DMS53 (cell line): ENCODE data around the gene TTYH3.
A peak's percentile ranks its signal among the peaks of the same experiment; 100 is the strongest.
"Not testable (repeated sequence)": the region's sequence is repeated elsewhere in the genome, so short reads cannot be mapped to it uniquely, and the experiment has no call there.

Experiments used
- DNase-seq: peaks from one replicate; lab custom pipeline; 2025; lab: John Stamatoyannopoulos, UW

TTYH3 gene, protein sequence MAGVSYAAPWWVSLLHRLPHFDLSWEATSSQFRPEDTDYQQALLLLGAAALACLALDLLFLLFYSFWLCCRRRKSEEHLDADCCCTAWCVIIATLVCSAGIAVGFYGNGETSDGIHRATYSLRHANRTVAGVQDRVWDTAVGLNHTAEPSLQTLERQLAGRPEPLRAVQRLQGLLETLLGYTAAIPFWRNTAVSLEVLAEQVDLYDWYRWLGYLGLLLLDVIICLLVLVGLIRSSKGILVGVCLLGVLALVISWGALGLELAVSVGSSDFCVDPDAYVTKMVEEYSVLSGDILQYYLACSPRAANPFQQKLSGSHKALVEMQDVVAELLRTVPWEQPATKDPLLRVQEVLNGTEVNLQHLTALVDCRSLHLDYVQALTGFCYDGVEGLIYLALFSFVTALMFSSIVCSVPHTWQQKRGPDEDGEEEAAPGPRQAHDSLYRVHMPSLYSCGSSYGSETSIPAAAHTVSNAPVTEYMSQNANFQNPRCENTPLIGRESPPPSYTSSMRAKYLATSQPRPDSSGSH

DNA sequence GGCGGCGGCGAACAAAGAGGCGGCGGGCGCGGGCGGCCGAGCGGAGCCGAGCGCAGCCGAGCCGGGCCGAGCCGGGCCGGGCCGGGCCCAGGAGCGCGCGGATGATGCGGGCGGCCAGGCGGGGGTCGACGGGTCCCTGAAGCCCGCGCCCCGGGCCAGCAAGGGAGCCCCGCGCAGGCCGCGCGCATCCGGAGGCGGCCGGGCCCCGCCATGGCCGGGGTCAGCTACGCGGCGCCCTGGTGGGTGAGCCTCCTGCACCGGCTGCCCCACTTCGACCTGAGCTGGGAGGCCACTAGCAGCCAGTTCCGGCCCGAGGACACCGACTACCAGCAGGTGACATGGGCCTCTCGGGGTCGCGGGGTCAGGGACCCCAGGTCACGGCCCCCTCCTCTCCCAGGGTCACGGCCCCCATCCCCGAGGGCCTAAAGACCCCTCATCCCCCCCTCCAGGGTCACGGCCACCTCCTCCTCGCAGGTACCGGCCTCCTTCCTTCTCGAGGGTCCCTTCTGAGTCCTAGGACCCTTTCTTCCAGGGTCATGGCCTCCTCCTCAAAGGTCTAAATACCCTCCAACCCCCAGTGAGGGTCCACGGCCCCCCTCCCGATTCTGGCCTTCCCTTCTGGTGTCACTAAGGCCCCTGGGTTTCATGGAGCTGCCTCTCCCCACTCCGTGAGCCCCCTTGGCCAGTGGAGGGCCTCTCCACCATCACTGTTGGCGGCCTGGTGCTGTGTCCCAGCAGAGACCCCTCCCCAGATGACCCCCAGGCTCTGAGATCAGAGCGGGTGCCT, at the start of gene TTYH3:
TSS of gene TTYH3 (plus strand) at position 41 of the 787 bp plus-strand sequence. CDS start at position 211, 170 bp downstream.
- DNase-seq: peak; percentile 76

DNA sequence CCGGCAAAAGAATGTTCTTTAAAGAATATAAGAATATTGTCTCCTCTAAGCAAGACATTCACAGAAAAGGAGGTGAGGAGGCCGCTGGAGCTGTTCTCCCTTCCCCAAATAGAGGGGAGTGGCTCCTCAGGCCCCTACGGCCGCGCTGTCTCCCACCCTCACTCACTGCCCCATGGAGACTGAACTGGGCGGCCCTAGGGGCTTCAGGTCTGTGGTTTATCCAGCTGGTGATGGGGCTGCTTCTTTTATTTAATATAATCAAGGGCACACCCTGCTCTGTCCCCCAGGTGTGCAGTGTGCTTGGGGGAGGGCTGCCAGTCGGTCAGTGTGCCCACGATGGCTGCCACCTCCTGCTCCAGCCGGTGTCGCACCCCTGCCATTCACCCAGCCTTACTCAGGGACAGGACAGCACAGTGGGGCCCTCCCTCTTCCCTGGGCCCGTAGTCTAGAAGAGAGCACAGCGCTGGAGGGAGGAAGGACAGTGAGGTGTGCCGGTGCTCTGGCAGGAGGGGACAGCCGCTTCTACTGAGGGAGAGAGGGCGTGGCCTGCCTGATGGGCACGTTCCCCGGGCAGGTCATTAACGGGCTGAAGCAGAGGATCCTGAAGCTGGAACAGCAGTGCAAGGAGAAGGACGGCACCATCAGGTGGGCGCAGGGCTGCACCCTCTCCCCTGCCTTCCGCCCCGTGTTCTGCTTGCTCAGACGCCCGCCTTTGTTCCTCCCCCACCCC, 49.6 kb upstream of the TTYH3 start:
- DNase-seq: no peak

- DNase-seq: no peak
Observed at GRCh38 chr7:2583798-2584580, 47.8 kb upstream of the TTYH3 start.

- DNase-seq: no peak
Observed at GRCh38 chr7:2585446-2585845, 46.3 kb upstream of the TTYH3 start.

DNA sequence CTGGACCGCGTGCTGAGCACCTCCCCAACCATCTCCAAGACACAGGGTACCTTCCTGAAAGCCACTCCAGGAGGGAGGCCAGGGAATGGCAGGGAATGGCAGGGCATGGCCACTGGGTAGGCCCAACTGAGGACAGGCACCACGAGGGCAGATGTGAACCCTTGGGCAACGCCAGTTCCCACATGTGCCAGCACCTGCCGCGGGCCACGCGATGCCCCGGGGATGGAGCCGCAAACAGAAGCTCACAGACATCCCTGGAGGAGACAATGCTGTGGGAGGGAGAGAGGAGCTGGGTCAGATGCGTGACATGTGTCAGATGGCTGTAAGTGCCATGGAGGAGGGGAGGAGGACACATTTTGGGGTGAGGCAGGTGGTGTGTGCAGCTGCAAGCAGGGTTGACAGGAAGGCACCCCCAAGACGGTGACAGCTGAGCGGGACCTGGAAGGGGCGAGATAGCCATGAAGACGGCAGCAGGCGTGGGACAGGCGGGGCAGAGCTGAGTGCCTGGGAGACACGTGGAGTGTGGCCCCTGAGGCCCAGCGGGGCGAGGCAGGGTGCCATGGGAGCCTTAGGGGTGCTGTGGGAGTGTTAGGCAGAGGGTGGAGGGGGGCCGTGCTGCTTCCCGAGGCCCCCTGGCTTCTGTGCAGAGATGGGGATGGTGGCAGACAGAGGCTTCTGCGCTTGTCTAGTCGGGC, 45.3 kb upstream of the TTYH3 start:
- DNase-seq: no peak

DNA sequence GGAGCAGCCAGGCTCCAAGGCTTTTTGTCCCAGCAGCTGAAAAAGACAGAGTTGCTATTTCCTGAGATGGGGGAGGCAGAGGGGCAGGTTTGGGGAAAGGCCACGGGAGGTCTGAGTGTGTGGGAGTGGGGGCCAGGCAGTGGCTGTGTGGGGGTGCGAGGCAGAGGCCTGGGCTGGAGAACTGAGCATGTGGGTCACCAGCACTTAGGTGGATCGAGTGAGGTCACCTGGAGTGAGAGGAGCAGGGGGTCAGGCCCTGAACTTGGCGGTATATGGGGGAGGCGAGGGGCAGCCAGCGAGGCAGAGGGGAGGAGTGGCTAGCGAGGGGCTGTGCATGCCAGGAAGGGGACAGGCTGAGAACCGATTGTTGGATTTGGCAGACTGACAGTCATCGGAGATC, 44.7 kb upstream of the TTYH3 start:
- no peak for DNase-seq

DNA sequence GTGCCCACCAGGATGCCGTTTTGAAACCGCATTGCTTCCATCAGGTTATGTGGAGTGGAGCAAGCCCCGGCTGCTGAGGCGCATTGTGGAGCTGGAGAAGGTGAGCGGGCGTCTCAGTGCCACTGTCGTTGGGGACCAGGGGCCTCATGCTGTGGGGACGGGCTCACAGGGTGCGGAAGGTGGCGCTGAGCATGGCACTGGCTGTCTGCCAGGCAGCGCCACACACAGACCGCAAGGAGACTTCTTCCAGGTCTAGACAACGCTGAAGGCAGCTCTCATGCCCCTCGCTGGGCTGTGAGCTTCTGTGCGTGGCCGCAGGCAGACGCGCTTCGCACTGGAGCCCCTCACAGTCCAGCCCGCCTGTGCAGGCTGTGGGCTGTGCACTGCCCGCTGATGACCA, 44.0 kb upstream of the TTYH3 start:
- no peak for DNase-seq

GRCh38 chr7:2589341-2589740, 42.4 kb upstream of the TTYH3 start:
- DNase-seq: no peak

DNA sequence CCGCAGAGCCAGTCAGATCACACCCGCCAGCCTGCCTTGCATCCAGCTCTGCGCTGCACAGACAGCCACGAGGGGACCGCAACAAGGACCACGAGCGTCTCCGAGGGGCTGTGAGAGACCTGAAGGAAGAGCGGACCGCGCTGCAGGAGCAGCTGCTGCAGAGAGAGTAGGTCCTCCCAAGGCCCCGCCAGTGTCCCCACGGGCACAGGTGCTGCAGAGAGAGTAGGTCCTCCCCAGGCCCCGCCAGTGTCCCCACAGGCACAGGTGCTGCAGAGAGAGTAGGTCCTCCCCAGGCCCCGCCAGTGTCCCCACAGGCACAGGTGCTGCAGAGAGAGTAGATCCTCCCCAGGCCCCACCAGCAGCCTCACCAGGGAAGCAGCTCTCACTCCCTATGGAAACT, 41.8 kb upstream of the TTYH3 start:
- DNase-seq: not testable (repeated sequence)

GRCh38 chr7:2592375-2592865, 39.4 kb upstream of the TTYH3 start:
- DNase-seq: no peak

GRCh38 chr7:2593036-2593727, 38.6 kb upstream of the TTYH3 start:
- DNase-seq: no peak

DNA sequence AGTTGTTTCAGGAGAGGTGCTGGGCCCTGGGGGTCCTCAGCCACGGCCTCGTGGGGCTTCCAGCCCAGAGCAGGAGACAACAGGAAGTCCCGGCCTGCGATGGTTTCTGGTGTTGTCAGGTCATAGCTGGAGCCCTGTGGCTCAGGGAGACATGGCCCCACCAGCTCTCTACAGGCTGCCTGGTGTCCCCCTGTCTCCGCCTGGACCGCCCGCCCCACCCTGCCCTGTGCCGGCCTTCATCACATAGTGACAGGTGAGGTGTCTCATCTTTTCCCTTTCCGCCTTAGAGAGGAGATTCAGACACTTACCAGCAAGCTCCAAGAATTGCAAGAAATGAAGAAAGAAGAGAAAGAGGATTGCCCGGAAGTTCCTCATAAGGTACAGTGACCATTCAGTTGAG, 37.2 kb upstream of the TTYH3 start:
- no peak for DNase-seq

GRCh38 chr7:2595258-2595860, 36.4 kb upstream of the TTYH3 start:
- DNase-seq: no peak

DNA sequence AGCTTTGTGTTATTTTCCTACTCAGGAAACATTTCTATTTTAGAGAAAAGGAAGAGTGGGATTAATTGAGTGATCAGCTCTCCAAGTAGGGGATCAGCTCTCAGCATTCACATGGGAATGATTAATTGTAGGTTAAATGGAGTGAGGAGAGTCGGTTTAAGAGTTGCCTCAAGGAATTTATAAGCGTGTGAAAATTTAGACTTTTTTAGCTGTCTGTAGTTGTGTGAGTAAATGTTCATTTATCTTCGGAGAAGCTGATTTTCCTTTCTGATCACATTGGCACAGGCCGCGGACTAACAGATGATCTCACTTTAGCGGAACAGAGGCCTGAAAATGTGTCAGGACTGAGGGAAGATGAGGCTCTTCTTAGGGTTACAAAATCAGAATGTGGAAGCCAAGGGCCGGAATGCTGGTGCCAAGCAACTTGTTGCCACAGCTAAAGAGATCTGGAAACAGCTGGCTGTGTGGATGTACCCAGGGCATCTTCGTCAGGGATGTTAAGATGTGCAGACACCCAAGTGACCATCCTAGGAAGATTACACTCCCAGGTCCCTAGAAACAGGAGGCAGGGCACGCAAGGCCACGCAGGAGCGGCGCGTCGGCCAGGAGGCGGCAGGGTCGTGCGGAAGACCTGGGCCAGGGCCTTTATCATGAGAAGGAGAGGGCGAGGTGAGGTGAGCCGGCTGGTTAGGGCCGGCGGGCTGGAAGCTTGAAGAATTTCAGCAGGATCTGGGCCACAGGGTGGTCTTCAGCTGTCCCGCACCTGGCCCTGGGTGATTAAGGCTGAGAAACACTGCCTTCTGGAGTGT, 35.1 kb upstream of the TTYH3 start:
- no peak for DNase-seq

GRCh38 chr7:2597273-2597640, 34.5 kb upstream of the TTYH3 start:
- no peak for DNase-seq

- no peak for DNase-seq
Observed at GRCh38 chr7:2598154-2598823, 33.5 kb upstream of the TTYH3 start.

GRCh38 chr7:2601065-2601464, 30.7 kb upstream of the TTYH3 start:
- no peak for DNase-seq

GRCh38 chr7:2601907-2602306, 29.9 kb upstream of the TTYH3 start:
- DNase-seq: no peak
